SU-DHL-6 (cell line): Measurements from ENCODE around the gene CDC42BPA.
A peak's percentile ranks its signal among the peaks of the same experiment; 100 is the strongest.

Source experiments
- H2AFZ ChIP-seq: fragments of 200-600 bp; sonication (generic); 2 replicates; pipeline ENCODE4 v1.6.1; 2014; ENCODE audit warnings: low read depth, mild to moderate bottlenecking, moderate library complexity, mixed read lengths, antibody characterized with exemption, low read length; ENCODE audit not compliant: severe bottlenecking
- H3F3A ChIP-seq: fragments of 200-600 bp; shearing (Covaris generic); 2 replicates; pipeline ENCODE4 v1.6.0; 2016; ENCODE audit warnings: antibody characterized with exemption, mild to moderate bottlenecking; ENCODE audit not compliant: insufficient read depth
- H3K27ac ChIP-seq: fragments of 200-600 bp; sonication (generic); 2 replicates; pipeline ENCODE4 v1.5.1; 2016; ENCODE audit warnings: low read depth, mild to moderate bottlenecking, low read length, moderate library complexity, mixed read lengths
- H3K27me3 ChIP-seq: fragments of 200-600 bp; sonication (generic), shearing (Covaris generic); 2 replicates; pipeline ENCODE4 v1.6.0; 2014; ENCODE audit warnings: mild to moderate bottlenecking, low read length
- H3K36me3 ChIP-seq: fragments of 200-600 bp; sonication (generic); 2 replicates; pipeline ENCODE4 v1.6.1; 2014; ENCODE audit warnings: mild to moderate bottlenecking, low read length, mixed read lengths
- H3K4me2 ChIP-seq: fragments of 300-600, 200-600 bp; shearing (Covaris generic), sonication (generic); 2 replicates; pipeline ENCODE4 v1.6.0; 2014; ENCODE audit warnings: low read length, low read depth, mild to moderate bottlenecking; ENCODE audit not compliant: poor library complexity, severe bottlenecking
- H3K4me3 ChIP-seq: fragments of 200-600 bp; sonication (generic); 2 replicates; pipeline ENCODE4 v1.5.1; 2014; ENCODE audit warnings: antibody characterized with exemption, low read length, mild to moderate bottlenecking, mixed read lengths; ENCODE audit not compliant: insufficient read depth, poor library complexity, severe bottlenecking
- H3K79me2 ChIP-seq: fragments of 200-600 bp; sonication (generic); 2 replicates; pipeline ENCODE4 v1.6.1; 2014; ENCODE audit warnings: mild to moderate bottlenecking, low read length, moderate library complexity; ENCODE audit not compliant: insufficient read depth
- H3K9ac ChIP-seq: fragments of 200-600 bp; sonication (generic); 2 replicates; pipeline ENCODE4 v1.7.0; 2014; ENCODE audit warnings: mild to moderate bottlenecking, low read length
- H3K9me2 ChIP-seq: fragments of 200-600 bp; sonication (generic); replicated peaks from 2 replicates; pipeline ENCODE4 v1.6.1; 2014; ENCODE audit warnings: low read length; ENCODE audit not compliant: insufficient read depth
- H3K9me3 ChIP-seq: fragments of 200-600 bp; sonication (generic); 2 replicates; pipeline ENCODE4 v1.6.1; 2014; ENCODE audit warnings: low read length, mixed read lengths; ENCODE audit not compliant: insufficient read depth
- H4K20me1 ChIP-seq: fragments of 200-600 bp; sonication (generic); 2 replicates; pipeline ENCODE4 v1.6.1; 2014; ENCODE audit warnings: low read depth, mild to moderate bottlenecking, antibody characterized with exemption, low read length, moderate library complexity, mixed read lengths
- CTCF ChIP-seq: fragments of 200-600 bp; sonication (generic); IDR thresholded peaks from one replicate; pipeline ENCODE4 v1.5.1; 2017; ENCODE audit warnings: antibody characterized with exemption, mild to moderate bottlenecking, low read length, moderate library complexity; ENCODE audit not compliant: insufficient read depth, poor library complexity, severe bottlenecking
- EZH2phosphoT487 ChIP-seq: fragments of 200-600 bp; sonication (generic), shearing (Covaris generic); conservative IDR thresholded peaks from 2 replicates; pipeline ENCODE4 v1.6.1; 2018; ENCODE audit warnings: mild to moderate bottlenecking, antibody characterized with exemption, low read length, moderate library complexity, mixed read lengths

Gene CDC42BPA

DNA sequence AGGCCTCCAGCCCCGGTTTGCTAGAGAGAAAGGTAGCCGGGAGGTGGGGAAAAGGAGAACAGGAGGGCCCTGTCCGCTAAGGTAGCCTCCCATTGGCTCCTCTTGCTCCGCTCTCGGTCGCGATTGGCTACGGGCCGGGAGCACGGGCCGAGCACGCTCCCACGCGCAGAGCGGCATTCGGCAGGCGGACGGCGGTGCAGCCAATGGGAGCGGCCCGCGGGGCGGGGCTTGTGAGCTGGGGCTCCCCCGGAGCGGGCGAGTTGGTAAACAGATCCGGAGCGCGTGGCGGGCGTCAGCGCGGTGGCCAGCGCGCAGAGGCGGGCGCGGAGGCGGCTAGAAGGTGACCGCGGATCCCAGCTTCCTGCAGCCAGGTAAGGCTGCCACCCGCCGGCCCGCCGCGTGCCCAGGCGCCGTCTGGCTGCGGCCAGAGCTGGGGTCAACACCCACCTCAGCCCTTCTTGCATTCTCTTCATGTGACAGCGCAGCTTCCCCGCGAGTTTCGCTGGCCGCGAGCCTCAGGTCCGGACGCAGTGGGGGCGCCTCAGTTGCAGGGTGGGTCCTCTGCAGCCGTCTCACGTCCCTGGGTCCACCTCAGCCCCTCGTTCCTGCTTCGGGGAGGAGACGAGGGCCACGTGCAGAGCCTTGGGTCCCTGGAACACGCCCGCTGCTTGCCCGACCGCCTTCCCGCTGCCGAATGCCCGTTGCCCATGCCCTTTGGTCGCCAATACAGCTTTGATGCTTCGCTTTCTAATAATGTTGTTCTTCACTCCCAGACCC lies 378.1 kb downstream of the CDC42BPA start, which contains the start of gene COQ8A:
COQ8A (plus strand) TSS at position 266 of the 777 bp plus-strand sequence. CDS start 21,092 bp downstream, outside the sequence.
- Histone ChIP-seq H3K9me3 (no peaks in the 10 kb centered on the region), H2AFZ (peak within 1 kb of the TSS; percentile 94), H3K27me3 (0 out of 2 replicates have a peak, but pooled peaks cover 2% of the 10 kb centered on the region), H4K20me1 (no peaks in the 10 kb centered on the region), H3K9ac (peak within 1 kb of the TSS; percentile 76), H3K36me3 (no peaks in the 10 kb centered on the region), H3F3A (no peaks in the 10 kb centered on the region), H3K4me2 (peak within 1 kb of the TSS; percentile 96), H3K4me3 (peak within 1 kb of the TSS; percentile 71), H3K9me2 (no peaks in the 10 kb centered on the region), H3K79me2 (no peaks in the 10 kb centered on the region), H3K27ac (peak within 1 kb of the TSS; percentile 88)
- TF ChIP-seq CTCF, result no peak
- no peak for TF ChIP-seq EZH2phosphoT487
